K562 (cell line): ENCODE data around the gene RUVBL1. TPM values are rescaled to one million over a fixed set of nuclear protein-coding genes. Genes with fewer than 3 reads are reported as not detected.

ENCODE experiments used
- BCOR ChIP-seq: fragments of 450-650 bp; IDR thresholded peaks from 2 replicates; pipeline ENCODE4 v1.6.1; 2016
- CLOCK ChIP-seq: fragments of 250-450 bp; sonication (Bioruptor Pico); IDR thresholded peaks from 2 replicates; pipeline ENCODE4 v1.4.0; 2020; ENCODE audit warnings: mild to moderate bottlenecking, moderate library complexity, borderline replicate concordance
- CXXC5 ChIP-seq: fragments of 250-450 bp; sonication (Bioruptor Pico); IDR thresholded peaks from 2 replicates; pipeline ENCODE4 v1.8.0; 2022; ENCODE audit warnings: inconsistent platforms, mild to moderate bottlenecking, moderate library complexity
- DEAF1 ChIP-seq: fragments of 450-650 bp; formaldehyde crosslinking; IDR thresholded peaks from 2 replicates; pipeline ENCODE4 v1.4.0; 2020; ENCODE audit warnings: mild to moderate bottlenecking, moderate library complexity
- HINFP ChIP-seq: fragments of 450-650 bp; conservative IDR thresholded peaks from 2 replicates; pipeline ENCODE4 v1.6.1; 2016; ENCODE audit warnings: missing genetic modification characterization, low read depth, mild to moderate bottlenecking, control low read depth, missing compliant biosample characterization
- MTA2 ChIP-seq: fragments of 450-650 bp; IDR thresholded peaks from 2 replicates; pipeline ENCODE4 v1.6.1; 2016; ENCODE audit warnings: low read depth
- NBN ChIP-seq: fragments of 450-650 bp; IDR thresholded peaks from 2 replicates; pipeline ENCODE4 v1.6.1; 2016; ENCODE audit warnings: low read depth, mild to moderate bottlenecking
- RBM22 ChIP-seq: fragments of 200-400 bp; formaldehyde crosslinking; IDR thresholded peaks from 2 replicates; pipeline ENCODE4 v1.6.1; 2018; ENCODE audit warnings: low read length, low read depth; ENCODE audit not compliant: poor library complexity, severe bottlenecking
- RNF2 ChIP-seq: sonication (generic); IDR thresholded peaks from 2 replicates; pipeline ENCODE4 v1.6.1; 2016
- SFPQ ChIP-seq: fragments of 200-400 bp; formaldehyde crosslinking; IDR thresholded peaks from 2 replicates; pipeline ENCODE4 v1.6.1; 2017; ENCODE audit warnings: mild to moderate bottlenecking, low read depth, low read length, moderate library complexity
- TAF15 ChIP-seq: fragments of 200-400 bp; formaldehyde crosslinking; IDR thresholded peaks from 2 replicates; pipeline ENCODE4 v1.6.1; 2017; ENCODE audit warnings: mild to moderate bottlenecking, low read depth, low read length, moderate library complexity
- ZEB2 ChIP-seq: fragments of 450-650 bp; IDR thresholded peaks from 2 replicates; pipeline ENCODE4 v1.6.1; 2016
- polyA plus RNA-seq, 8 experiments: library from polyadenylated mRNA; depleted of rRNA in 4 of 8; stranded (reverse) in 5 of 8; unstranded in 3 of 8; fragments of >200 nt; fragmentation: Nextera tagmentation in 2 of 8; fragmentation: Illumina TruSeq in 1 of 8; extraction: Ambion mirVana in 2 of 8; extraction: Trizol in 1 of 8; gene quantifications; 2 replicates each; pipeline versions ENCODE4 v1.2.1 to v1.2.3, GENCODE V29; 2011 to 2014; ENCODE audit warnings: inconsistent platforms in 1 of 8, missing spikeins in 1 of 8
- total RNA-seq, 7 experiments: library from RNA; depleted of rRNA in 6 of 7; stranded (reverse); fragments of >200 nt in 6 of 7; fragmentation: Illumina TruSeq in 2 of 7; extraction: Trizol in 2 of 7; gene quantifications; 2 replicates each; pipeline versions ENCODE4 v1.2.1 to v1.2.3, GENCODE V29; 2011 to 2021; ENCODE audit warnings: low replicate concordance in 1 of 7

RUVBL1 gene
- total and polyA plus RNA-seq, 9 of the 15 experiments (the other 6 are each of a cell fraction or from before 2014, with no cell fraction given) = 20.7 to 147 (median 113) TPM

- peak; percentile 31; the same call in 1 of the 2 replicates for TF ChIP-seq RNF2
- TF ChIP-seq MTA2 = no peak
- no peak for TF ChIP-seq TAF15
- TF ChIP-seq SFPQ = no peak
- no peak for TF ChIP-seq HINFP (tag)
- TF ChIP-seq ZEB2 = no peak
- TF ChIP-seq BCOR = no peak; the same call in 1 of the 2 replicates
- 0 out of 2 replicates have a peak, but pooled peaks have one; percentile 37 for TF ChIP-seq NBN
- TF ChIP-seq RBM22 = peak; percentile 74
- TF ChIP-seq CXXC5 (CRISPR knock-in tag) = peak; percentile 66
- TF ChIP-seq DEAF1 = peak; percentile 60; the same call in 1 of the 2 replicates
- TF ChIP-seq CLOCK (CRISPR knock-in tag) = no peak
Observed at GRCh38 chr3:128075522-128076482, 47.8 kb downstream of the RUVBL1 start (continued).
